HAP-1 (cell line): ENCODE results near the gene BNC1.

Experiments used
- DNase-seq, 2 experiments: peaks; one replicate each; pipeline ENCODE4 v3.0.0-alpha.2; 2016 to 2020; ENCODE audit warnings: low spot score in 2 of 2
- H3K27me3 ChIP-seq: fragments of 250-450 bp; sonication (Bioruptor Pico); 2 replicates; pipeline ENCODE4 v1.5.1; 2020; ENCODE audit warnings: low read depth, mild to moderate bottlenecking, moderate library complexity
- H3K36me3 ChIP-seq: fragments of 250-450 bp; sonication (Bioruptor Pico); replicated peaks from 2 replicates; pipeline ENCODE4 v1.5.1; 2020; ENCODE audit warnings: mild to moderate bottlenecking
- H3K4me1 ChIP-seq: fragments of 250-450 bp; sonication (Bioruptor Pico); 2 replicates; pipeline ENCODE4 v1.5.1; 2020; ENCODE audit warnings: mild to moderate bottlenecking
- H3K4me3 ChIP-seq: fragments of 250-450 bp; sonication (Bioruptor Pico); 2 replicates; pipeline ENCODE4 v1.5.1; 2020; ENCODE audit warnings: mild to moderate bottlenecking, moderate library complexity
- H3K9me3 ChIP-seq: fragments of 250-450 bp; sonication (Bioruptor Pico); 2 replicates; pipeline ENCODE4 v1.5.1; 2020; ENCODE audit warnings: mild to moderate bottlenecking, moderate library complexity
- in situ Hi-C: fragments of 300-500 bp; cut with MboI; formaldehyde crosslinking; loops from 3 replicates; pipeline ENCODE4 v1.14.3; 2020; ENCODE audit warnings: low sequenced_read_pairs, inconsistent platforms, mixed read lengths

Gene BNC1

DNA sequence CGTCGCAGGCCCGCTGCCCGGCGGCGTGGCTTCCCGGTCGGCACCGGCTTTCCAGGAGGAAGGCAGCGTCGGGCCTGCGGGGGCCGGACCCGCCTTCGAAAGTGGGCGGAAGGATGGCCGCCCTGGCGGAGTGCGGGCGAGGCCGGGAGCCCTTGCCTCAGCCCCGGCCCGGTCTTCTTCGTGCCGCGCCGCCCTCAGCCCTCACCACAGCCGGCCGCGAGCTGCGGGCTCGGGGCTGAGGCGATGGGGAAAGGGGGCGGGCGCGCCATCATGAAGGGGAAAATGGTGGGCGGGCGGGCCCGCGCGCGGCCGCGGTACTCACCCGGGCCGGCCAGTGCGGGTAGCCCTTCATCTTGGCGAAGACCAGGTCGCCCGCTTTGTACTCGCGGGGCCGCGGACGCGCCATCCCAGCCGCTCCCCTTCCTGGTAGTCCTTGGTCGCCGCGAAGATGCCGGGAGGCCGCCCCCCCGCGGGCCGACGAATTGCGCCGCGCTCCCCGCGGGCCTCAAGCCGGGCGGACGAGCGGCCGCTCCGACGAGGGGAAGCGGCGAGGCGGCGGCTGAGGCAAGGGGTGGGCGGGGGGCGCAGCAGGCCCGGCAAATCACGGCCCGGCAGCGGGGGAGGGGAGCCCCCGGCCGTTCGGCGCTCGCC is 77.3 kb downstream of the BNC1 start:
- in situ Hi-C loops, result no loop called here
- peak in 1 of 2 experiments; percentile 77 for DNase-seq
- Histone ChIP-seq H3K27me3 (no peaks in the 10 kb centered on the region), H3K4me3 (peak overlapping the region; percentile 70), H3K9me3 (no peaks in the 10 kb centered on the region), H3K36me3 (no peaks in the 10 kb centered on the region; the same call in 1 of the 2 replicates), H3K4me1 (peaks cover 39% of the 10 kb centered on the region)

DNA sequence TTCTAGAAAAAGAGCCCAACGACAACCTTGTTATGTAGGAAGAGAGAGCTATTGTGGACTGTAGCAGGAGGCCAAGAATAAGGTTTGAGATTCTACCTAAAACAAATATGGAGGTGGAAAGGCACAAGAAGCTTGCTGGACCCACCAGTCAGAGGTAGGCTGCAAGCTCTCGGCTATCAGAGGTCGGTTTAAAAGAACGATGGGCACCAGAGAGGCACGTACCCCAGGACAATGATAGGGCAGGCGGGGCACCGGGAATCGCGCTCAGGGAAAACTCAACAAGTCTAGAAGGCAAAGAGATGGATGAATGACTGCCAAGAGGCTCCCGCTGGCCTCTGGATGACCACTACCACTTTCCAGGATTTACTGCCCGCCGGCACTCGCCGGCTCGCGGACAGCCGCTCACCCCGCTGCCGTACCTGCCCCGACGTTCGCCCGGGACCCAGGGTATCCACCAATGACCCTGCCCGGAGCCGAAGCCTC is 77.9 kb downstream of the BNC1 start:
- Histone ChIP-seq H3K4me1 (peaks cover 45% of the 10 kb centered on the region), H3K36me3 (no peaks in the 10 kb centered on the region; the same call in 1 of the 2 replicates), H3K9me3 (no peaks in the 10 kb centered on the region), H3K4me3 (peak overlapping the region; percentile 70), H3K27me3 (no peaks in the 10 kb centered on the region)
- DNase-seq, result peak in 1 of 2 experiments; percentile 53
- in situ Hi-C loops, result no loop called here
